PC-3 (cell line): Measurements from ENCODE around the gene FZR1. TPM values are rescaled to one million over a fixed set of nuclear protein-coding genes. Genes with fewer than 3 reads are reported as not detected.

Experiments used
- ATAC-seq: fragments of 200-7000 bp; cut with Tn5 transposase; 2 replicates; pipeline ENCODE4 v1.9.1; 2020; ENCODE audit warnings: mild to moderate bottlenecking, moderate library complexity
- BruUV-seq: library from RNA; stranded (reverse); fragments of 400-500 nt; replicated peaks from 2 replicates; lab custom pipeline; 2021; lab: Mats Ljungman, UMichigan
- CTCF ChIA-PET: fragments of 300-600 bp; sonication (Branson Sonifier 250); formaldehyde crosslinking; loops from one replicate; lab custom pipeline; 2022; ENCODE audit warnings: antibody characterized with exemption; lab: Charles Lee
- POLR2A ChIA-PET: fragments of 300-600 bp; sonication (Branson Sonifier 250); formaldehyde crosslinking; loops from one replicate; lab custom pipeline; 2022; ENCODE audit warnings: antibody characterized with exemption; ENCODE audit not compliant: unreplicated experiment; lab: Charles Lee
- DNase-seq: peaks from one replicate; pipeline ENCODE4 v3.0.0-alpha.2; 2015
- H2AFZ ChIP-seq: fragments of 300-600 bp; sonication (generic); 2 replicates; pipeline ENCODE4 v1.6.0; 2016; ENCODE audit warnings: antibody characterized with exemption, low read length
- H3F3A ChIP-seq: fragments of 300-600 bp; sonication (generic); one replicate; pipeline ENCODE4 v1.6.0; 2017; ENCODE audit warnings: antibody characterized with exemption, low read length, control low read depth, mild to moderate bottlenecking; ENCODE audit not compliant: unreplicated experiment
- H3K27ac ChIP-seq: fragments of 300-600 bp; sonication (generic); 2 replicates; pipeline ENCODE4 v1.5.1; 2016; ENCODE audit warnings: mild to moderate bottlenecking, low read length
- H3K27me3 ChIP-seq: fragments of 300-600 bp; sonication (generic); 2 replicates; pipeline ENCODE4 v1.6.1; 2016; ENCODE audit warnings: low read length, mixed read lengths
- H3K36me3 ChIP-seq: fragments of 300-600 bp; sonication (generic); 2 replicates; pipeline ENCODE4 v1.6.1; 2016; ENCODE audit warnings: low read depth, mixed run types, low read length, mixed read lengths
- H3K4me1 ChIP-seq: fragments of 300-600 bp; sonication (generic); 2 replicates; pipeline ENCODE4 v1.5.1; 2016; ENCODE audit warnings: low read length; ENCODE audit not compliant: insufficient read depth
- H3K4me2 ChIP-seq: fragments of 300-600 bp; sonication (generic); 2 replicates; pipeline ENCODE4 v1.6.0; 2016; ENCODE audit warnings: low read length
- H3K4me3 ChIP-seq: fragments of 300-600 bp; sonication (generic); 2 replicates; pipeline ENCODE4 v1.5.1; 2016; ENCODE audit warnings: mild to moderate bottlenecking, low read length, mixed read lengths
- H3K79me2 ChIP-seq: fragments of 300-600 bp; sonication (generic); 2 replicates; pipeline ENCODE4 v1.6.1; 2017; ENCODE audit warnings: low read length, mixed read lengths
- H3K9ac ChIP-seq: fragments of 300-600 bp; sonication (generic); 2 replicates; pipeline ENCODE4 v1.6.0; 2016; ENCODE audit warnings: mild to moderate bottlenecking, low read length
- H3K9me2 ChIP-seq: fragments of 300-600 bp; sonication (generic); replicated peaks from 2 replicates; pipeline ENCODE4 v1.6.1; 2016; ENCODE audit warnings: mixed run types, low read length, mixed read lengths
- H3K9me3 ChIP-seq: fragments of 300-600 bp; sonication (generic); 2 replicates; pipeline ENCODE4 v1.6.1; 2016; ENCODE audit warnings: low read length, mixed read lengths
- H4K20me1 ChIP-seq: fragments of 300-600 bp; sonication (generic); 2 replicates; pipeline ENCODE4 v1.6.1; 2016; ENCODE audit warnings: low read length, mixed read lengths
- EZH2 ChIP-seq: fragments of 300-600 bp; sonication (generic); IDR thresholded peaks from one replicate; pipeline ENCODE4 v1.6.1; 2017; ENCODE audit warnings: antibody characterized with exemption, mild to moderate bottlenecking, low read length; ENCODE audit not compliant: unreplicated experiment
- EZH2phosphoT487 ChIP-seq: fragments of 300-600 bp; sonication (generic); IDR thresholded peaks from 2 replicates; pipeline ENCODE4 v1.6.1; 2018; ENCODE audit warnings: mild to moderate bottlenecking, antibody characterized with exemption, low read length, borderline replicate concordance
- intact Hi-C: fragments of 100-400 bp; cut with micrococcal nuclease; formaldehyde crosslinking; loops from 2 replicates; pipeline ENCODE4 v1.9.0; 2023
- total RNA-seq: library from RNA; depleted of rRNA; stranded (reverse); fragments of >200 nt; gene quantifications from 2 replicates; pipeline ENCODE4 v1.2.3, GENCODE V29; 2014
- TF ChIP-seq, protein P1 (sequence below): fragments of 300-600 bp; sonication (generic); conservative IDR thresholded peaks from 2 replicates; pipeline ENCODE4 v1.5.1; 2017; ENCODE audit warnings: antibody characterized with exemption, low read depth, mild to moderate bottlenecking, low read length

FZR1 gene
- total RNA-seq, 1 experiment from 2014 or later = 53.6 TPM

DNA sequence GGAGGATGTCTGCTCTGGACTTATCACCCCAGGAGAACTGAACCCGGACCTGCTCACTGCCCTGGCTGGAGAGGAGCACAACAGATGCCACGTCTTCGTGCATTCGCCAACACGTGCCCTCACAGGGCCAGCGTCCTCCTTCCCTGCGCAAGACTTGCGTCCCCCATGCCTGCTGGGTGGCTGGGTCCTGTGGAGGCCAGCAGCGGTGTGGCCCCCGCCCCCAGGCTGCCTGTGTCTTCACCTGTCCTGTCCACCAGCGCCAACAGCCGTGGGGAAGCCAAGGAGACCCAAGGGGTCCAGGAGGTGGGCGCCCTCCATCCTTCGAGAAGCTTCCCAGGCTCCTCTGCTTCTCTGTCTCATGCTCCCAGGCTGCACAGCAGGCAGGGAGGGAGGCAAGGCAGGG is 29.5 kb downstream of the FZR1 start:
- ChIA-PET CTCF (no interaction called here), POLR2A (no interaction called here)
- intact Hi-C loops = no loop called here
- Histone ChIP-seq H3K79me2 (no peaks in the 10 kb centered on the region), H3K36me3 (no peaks in the 10 kb centered on the region), H3K27ac (no peak overlapping the region), H3K27me3 (no peaks in the 10 kb centered on the region), H3K9me3 (no peaks in the 10 kb centered on the region), H3K9ac (no peak overlapping the region), H3K4me1 (no peaks in the 10 kb centered on the region), H3K4me2 (no peak overlapping the region), H2AFZ (no peak overlapping the region), H3K9me2 (no peaks in the 10 kb centered on the region), H4K20me1 (no peaks in the 10 kb centered on the region), H3F3A (no peaks in the 10 kb centered on the region), H3K4me3 (no peak overlapping the region)
- BruUV-seq = no TSS peak
- DNase-seq (no peak), ATAC-seq (no peak)
- no peak for TF ChIP-seq EZH2
- no peak for TF ChIP-seq EZH2phosphoT487
- TF ChIP-seq, protein P1, sequence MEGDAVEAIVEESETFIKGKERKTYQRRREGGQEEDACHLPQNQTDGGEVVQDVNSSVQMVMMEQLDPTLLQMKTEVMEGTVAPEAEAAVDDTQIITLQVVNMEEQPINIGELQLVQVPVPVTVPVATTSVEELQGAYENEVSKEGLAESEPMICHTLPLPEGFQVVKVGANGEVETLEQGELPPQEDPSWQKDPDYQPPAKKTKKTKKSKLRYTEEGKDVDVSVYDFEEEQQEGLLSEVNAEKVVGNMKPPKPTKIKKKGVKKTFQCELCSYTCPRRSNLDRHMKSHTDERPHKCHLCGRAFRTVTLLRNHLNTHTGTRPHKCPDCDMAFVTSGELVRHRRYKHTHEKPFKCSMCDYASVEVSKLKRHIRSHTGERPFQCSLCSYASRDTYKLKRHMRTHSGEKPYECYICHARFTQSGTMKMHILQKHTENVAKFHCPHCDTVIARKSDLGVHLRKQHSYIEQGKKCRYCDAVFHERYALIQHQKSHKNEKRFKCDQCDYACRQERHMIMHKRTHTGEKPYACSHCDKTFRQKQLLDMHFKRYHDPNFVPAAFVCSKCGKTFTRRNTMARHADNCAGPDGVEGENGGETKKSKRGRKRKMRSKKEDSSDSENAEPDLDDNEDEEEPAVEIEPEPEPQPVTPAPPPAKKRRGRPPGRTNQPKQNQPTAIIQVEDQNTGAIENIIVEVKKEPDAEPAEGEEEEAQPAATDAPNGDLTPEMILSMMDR = no peak

DNA sequence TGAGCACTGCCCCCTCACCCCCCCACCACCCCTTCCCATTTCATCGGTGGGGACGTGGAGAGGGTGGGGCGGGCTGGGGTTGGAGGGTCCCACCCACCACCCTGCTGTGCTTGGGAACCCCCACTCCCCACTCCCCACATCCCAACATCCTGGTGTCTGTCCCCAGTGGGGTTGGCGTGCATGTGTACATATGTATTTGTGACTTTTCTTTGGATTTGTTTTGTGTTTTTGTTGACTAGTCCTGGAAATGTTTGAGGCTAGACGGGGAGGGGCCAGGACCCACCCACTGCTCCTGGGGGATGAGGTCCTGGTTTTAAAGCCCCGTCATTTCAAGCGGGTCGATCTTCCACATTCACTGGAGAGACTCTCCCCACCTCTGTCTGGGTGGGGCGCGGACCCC is 29.9 kb downstream of the FZR1 start:
- POLR2A ChIA-PET = no interaction called here
- TF ChIP-seq, protein P1 = no peak
- H3K27ac ChIP-seq = no peak overlapping the region
- no peaks in the 10 kb centered on the region for H3K79me2 ChIP-seq
- no peak overlapping the region for H3K4me2 ChIP-seq
- no peaks in the 10 kb centered on the region for H3K9me3 ChIP-seq
- H3F3A ChIP-seq = no peaks in the 10 kb centered on the region
- no peaks in the 10 kb centered on the region for H3K27me3 ChIP-seq
- CTCF ChIA-PET = no interaction called here
- H2AFZ ChIP-seq = no peak overlapping the region
- H4K20me1 ChIP-seq = no peaks in the 10 kb centered on the region
- no peak for ATAC-seq
- no peaks in the 10 kb centered on the region for H3K9me2 ChIP-seq
- no peak for DNase-seq
- no peaks in the 10 kb centered on the region for H3K36me3 ChIP-seq
- BruUV-seq = no TSS peak
- intact Hi-C loops = no loop called here
- H3K4me3 ChIP-seq = no peak overlapping the region
- H3K9ac ChIP-seq = no peak overlapping the region
- no peaks in the 10 kb centered on the region for H3K4me1 ChIP-seq

DNA sequence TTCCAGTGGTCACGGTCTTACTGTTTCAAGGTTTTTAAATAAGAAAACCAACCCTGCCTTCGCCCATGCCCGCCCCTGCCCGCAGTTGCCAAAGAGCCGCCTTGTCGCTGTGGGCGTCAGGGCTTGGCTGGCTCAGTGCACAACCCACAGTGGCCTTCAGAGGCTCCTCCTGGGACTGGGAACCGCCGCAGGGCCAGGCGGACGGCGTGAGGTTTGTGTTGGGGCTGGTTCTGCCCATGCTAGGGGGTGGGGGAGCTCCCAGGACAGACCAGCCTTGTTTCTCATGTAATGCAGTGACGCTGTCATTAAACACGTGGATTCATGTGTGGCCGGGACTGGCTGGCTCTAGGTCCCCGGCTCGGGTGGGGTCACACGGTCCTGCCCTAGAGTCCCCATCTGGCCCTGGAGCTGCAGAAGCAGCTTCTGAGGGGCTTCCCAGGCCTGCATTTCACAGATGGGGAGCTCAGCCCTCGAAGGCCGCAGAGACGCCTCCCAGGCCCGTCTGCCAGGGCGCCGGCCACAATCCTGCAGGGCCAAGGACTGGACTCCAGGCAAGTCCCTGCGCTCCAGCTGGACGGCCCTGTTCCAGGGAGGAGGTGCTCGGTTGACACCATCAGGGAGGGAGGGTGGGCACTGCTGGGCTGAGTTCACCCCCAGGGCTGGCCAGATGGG is 30.5 kb downstream of the FZR1 start:
- no peak; the same call in 1 of the 2 replicates for ATAC-seq

More for the DNA sequence above, 30.5 kb downstream of the FZR1 start:
- H3K9ac ChIP-seq = no peak overlapping the region
- no peaks in the 10 kb centered on the region for H4K20me1 ChIP-seq
- DNase-seq = no peak
- no peaks in the 10 kb centered on the region for H3K79me2 ChIP-seq
- no peaks in the 10 kb centered on the region for H3K36me3 ChIP-seq
- no peaks in the 10 kb centered on the region for H3K9me2 ChIP-seq
- BruUV-seq = no TSS peak
- ChIA-PET CTCF (interaction anchor here (0.6 kb wide), 1 partner anchor 406 kb away, joined by 5 read pairs; no protein-coding TSS in a partner anchor), POLR2A (no interaction called here)
- H2AFZ ChIP-seq = no peak overlapping the region
- no peaks in the 10 kb centered on the region for H3F3A ChIP-seq
- TF ChIP-seq, protein P1 = no peak
- TF ChIP-seq EZH2phosphoT487 (no peak), EZH2 (no peak)
- no peak overlapping the region for H3K27ac ChIP-seq
- no peaks in the 10 kb centered on the region for H3K27me3 ChIP-seq
- intact Hi-C loops = no loop called here
- no peaks in the 10 kb centered on the region for H3K4me1 ChIP-seq
- H3K4me2 ChIP-seq = no peak overlapping the region
- H3K9me3 ChIP-seq = no peaks in the 10 kb centered on the region
- no peak overlapping the region for H3K4me3 ChIP-seq
